Measurements from ENCODE around the gene LAPTM5.

LAPTM5 gene

DNA sequence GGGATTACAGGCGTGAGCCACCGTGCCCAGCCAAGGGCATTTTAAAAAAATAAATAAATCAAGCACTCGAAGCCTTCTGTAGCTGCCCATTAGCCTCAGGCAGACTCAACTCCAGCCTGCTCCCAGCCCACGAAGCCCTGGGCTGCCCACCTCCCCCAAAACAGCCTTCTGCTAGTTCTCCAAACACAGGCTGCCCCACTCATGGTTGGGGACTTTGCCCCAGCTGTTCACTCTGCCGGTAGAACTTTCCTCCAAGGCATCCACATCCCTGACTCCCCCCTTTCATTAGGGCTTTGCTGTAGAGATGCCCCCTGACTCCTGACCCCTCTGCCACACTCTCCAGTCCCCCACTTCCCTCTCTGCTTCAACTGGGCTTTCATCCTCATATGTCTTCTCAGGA is 29.7 kb upstream of the LAPTM5 start:
- no peak overlapping the region for H3K27ac ChIP-seq (ENCODE audit: low read depth, low read length)
- H3K4me1 ChIP-seq (ENCODE audit: control insufficient read depth in 1 of 2, insufficient read depth in 2 of 2, low read length in 2 of 2), result peaks cover 11 to 12% of the 10 kb centered on the region in 2 donors

GRCh38 chr1:30786264-30786991 is 28.9 kb upstream of the LAPTM5 start:
- Histone ChIP-seq H3K27me3 (ENCODE audit: control insufficient read depth in 1 of 2, insufficient read depth in 2 of 2, low read length in 2 of 2) (peaks cover 0 to 2% of the 10 kb centered on the region in 2 donors), H3K36me3 (ENCODE audit: control insufficient read depth in 1 of 2, insufficient read depth in 2 of 2, low read length in 2 of 2) (no peaks in the 10 kb centered on the region), H3K9me3 (ENCODE audit: control insufficient read depth in 1 of 2, low read length in 2 of 2) (no peaks in the 10 kb centered on the region), H3K4me3 (ENCODE audit: low read depth in 1 of 2, low read length in 2 of 2) (no peak overlapping the region), H3K4me1 (ENCODE audit: control insufficient read depth in 1 of 2, insufficient read depth in 2 of 2, low read length in 2 of 2) (peaks cover 11 to 12% of the 10 kb centered on the region in 2 donors), H3K9ac (ENCODE audit: low read depth in 1 of 2, low read length in 2 of 2) (no peak overlapping the region), H3K27ac (ENCODE audit: low read depth, low read length) (no peak overlapping the region)

More for the DNA sequence above, 29.7 kb upstream of the LAPTM5 start:
- no peak overlapping the region for H3K9ac ChIP-seq (ENCODE audit: low read depth in 1 of 2, low read length in 2 of 2)
- no peak overlapping the region for H3K4me3 ChIP-seq (ENCODE audit: low read depth in 1 of 2, low read length in 2 of 2)
- peaks cover 0 to 5% of the 10 kb centered on the region in 2 donors for H3K27me3 ChIP-seq (ENCODE audit: control insufficient read depth in 1 of 2, insufficient read depth in 2 of 2, low read length in 2 of 2)
- H3K9me3 ChIP-seq (ENCODE audit: control insufficient read depth in 1 of 2, low read length in 2 of 2), result no peaks in the 10 kb centered on the region
- no peaks in the 10 kb centered on the region for H3K36me3 ChIP-seq (ENCODE audit: control insufficient read depth in 1 of 2, insufficient read depth in 2 of 2, low read length in 2 of 2)

- H3K9me3 ChIP-seq (ENCODE audit: control insufficient read depth in 1 of 2, low read length in 2 of 2), result no peaks in the 10 kb centered on the region
Observed at GRCh38 chr1:30785714-30786113, 28.1 kb upstream of the LAPTM5 start.

DNA sequence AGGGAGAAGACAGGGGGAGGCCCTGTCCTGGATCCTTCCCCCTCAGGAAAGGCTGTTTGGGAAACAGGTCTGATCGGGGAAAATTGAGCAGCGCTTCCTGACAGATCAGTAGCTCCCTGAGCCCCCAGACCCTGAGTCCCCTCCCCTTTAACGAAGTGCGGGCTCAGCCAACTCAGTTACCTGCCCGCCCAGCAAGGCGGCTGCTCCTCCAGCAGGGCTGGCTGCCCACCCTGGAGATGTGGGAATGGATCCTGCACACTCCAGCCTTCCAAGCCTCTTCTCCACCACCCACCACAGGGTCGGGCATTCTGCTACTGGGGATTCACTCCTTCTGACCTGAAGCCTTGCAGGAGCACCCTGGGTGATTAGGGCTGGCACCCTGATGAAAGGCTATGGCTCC is 27.6 kb upstream of the LAPTM5 start:
- Histone ChIP-seq H3K36me3 (ENCODE audit: control insufficient read depth in 1 of 2, insufficient read depth in 2 of 2, low read length in 2 of 2) (no peaks in the 10 kb centered on the region), H3K4me1 (ENCODE audit: control insufficient read depth in 1 of 2, insufficient read depth in 2 of 2, low read length in 2 of 2) (peaks cover 11 to 12% of the 10 kb centered on the region in 2 donors), H3K9ac (ENCODE audit: low read depth in 1 of 2, low read length in 2 of 2) (no peak overlapping the region), H3K27me3 (ENCODE audit: control insufficient read depth in 1 of 2, insufficient read depth in 2 of 2, low read length in 2 of 2) (no peaks in the 10 kb centered on the region), H3K9me3 (ENCODE audit: control insufficient read depth in 1 of 2, low read length in 2 of 2) (no peaks in the 10 kb centered on the region), H3K4me3 (ENCODE audit: low read depth in 1 of 2, low read length in 2 of 2) (no peak overlapping the region), H3K27ac (ENCODE audit: low read depth, low read length) (no peak overlapping the region)

More at GRCh38 chr1:30785714-30786113, 28.1 kb upstream of the LAPTM5 start:
- H3K4me3 ChIP-seq (ENCODE audit: low read depth in 1 of 2, low read length in 2 of 2), result no peak overlapping the region
- H3K4me1 ChIP-seq (ENCODE audit: control insufficient read depth in 1 of 2, insufficient read depth in 2 of 2, low read length in 2 of 2), result peaks cover 11 to 12% of the 10 kb centered on the region in 2 donors
- H3K9ac ChIP-seq (ENCODE audit: low read depth in 1 of 2, low read length in 2 of 2), result no peak overlapping the region
- no peak overlapping the region for H3K27ac ChIP-seq (ENCODE audit: low read depth, low read length)
- no peaks in the 10 kb centered on the region for H3K27me3 ChIP-seq (ENCODE audit: control insufficient read depth in 1 of 2, insufficient read depth in 2 of 2, low read length in 2 of 2)
- H3K36me3 ChIP-seq (ENCODE audit: control insufficient read depth in 1 of 2, insufficient read depth in 2 of 2, low read length in 2 of 2), result no peaks in the 10 kb centered on the region

GRCh38 chr1:30783256-30783915 is 25.8 kb upstream of the LAPTM5 start:
- Histone ChIP-seq H3K36me3 (ENCODE audit: control insufficient read depth in 1 of 2, insufficient read depth in 2 of 2, low read length in 2 of 2) (no peaks in the 10 kb centered on the region), H3K4me3 (ENCODE audit: low read depth in 1 of 2, low read length in 2 of 2) (no peak overlapping the region), H3K9ac (ENCODE audit: low read depth in 1 of 2, low read length in 2 of 2) (peak overlapping the region in 1 of 2 donors; percentile 18), H3K4me1 (ENCODE audit: control insufficient read depth in 1 of 2, insufficient read depth in 2 of 2, low read length in 2 of 2) (peaks cover 11 to 12% of the 10 kb centered on the region in 2 donors), H3K27me3 (ENCODE audit: control insufficient read depth in 1 of 2, insufficient read depth in 2 of 2, low read length in 2 of 2) (no peaks in the 10 kb centered on the region), H3K9me3 (ENCODE audit: control insufficient read depth in 1 of 2, low read length in 2 of 2) (no peaks in the 10 kb centered on the region), H3K27ac (ENCODE audit: low read depth, low read length) (no peak overlapping the region)

DNA sequence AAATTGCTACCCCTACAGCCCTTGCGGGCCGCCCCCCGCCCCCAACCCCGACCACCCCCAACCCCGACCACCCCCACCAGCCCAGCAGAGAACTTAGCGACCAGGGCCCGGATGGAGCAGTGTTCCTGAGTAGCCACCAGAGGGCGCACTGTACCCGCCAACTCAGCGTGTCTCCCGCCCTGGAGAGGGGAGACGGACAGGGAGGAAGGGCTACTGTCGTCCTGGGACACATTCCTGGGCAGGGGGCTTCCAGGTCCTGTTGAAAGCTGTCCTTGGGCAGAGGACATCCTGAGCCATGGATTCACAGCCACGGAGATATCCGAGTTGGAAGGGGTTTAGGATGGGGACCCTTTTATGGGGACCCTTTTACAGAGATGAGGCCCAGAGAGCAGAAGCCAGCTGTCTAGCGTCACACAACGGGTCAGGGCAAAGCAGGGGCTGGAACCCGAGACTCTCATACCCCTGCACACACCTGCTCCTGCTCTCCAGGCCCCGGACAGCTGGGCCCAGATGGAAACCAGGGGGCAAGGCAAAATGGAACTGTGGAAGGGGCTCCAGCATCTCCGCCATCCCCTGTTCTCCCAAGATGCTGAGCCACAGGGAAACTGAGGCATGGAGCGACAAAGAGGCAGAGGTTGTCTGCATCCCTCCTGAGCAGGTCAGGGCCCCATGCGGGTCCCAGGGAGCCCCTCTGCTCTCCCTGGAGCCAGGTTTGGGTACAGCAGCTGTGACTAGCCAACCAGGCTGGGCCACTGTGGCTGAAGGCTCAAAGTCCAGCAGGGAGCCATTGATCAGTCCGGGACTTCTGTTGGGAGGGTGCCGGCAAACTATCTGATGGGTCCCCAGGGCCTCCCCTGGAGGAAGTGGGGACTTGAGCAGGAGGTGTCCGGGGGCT is 25.0 kb upstream of the LAPTM5 start:
- H3K9ac ChIP-seq (ENCODE audit: low read depth in 1 of 2, low read length in 2 of 2), result peak overlapping the region in 1 of 2 donors; percentile 15
- H3K27me3 ChIP-seq (ENCODE audit: control insufficient read depth in 1 of 2, insufficient read depth in 2 of 2, low read length in 2 of 2), result no peaks in the 10 kb centered on the region
- no peak overlapping the region for H3K4me3 ChIP-seq (ENCODE audit: low read depth in 1 of 2, low read length in 2 of 2)
- H3K4me1 ChIP-seq (ENCODE audit: control insufficient read depth in 1 of 2, insufficient read depth in 2 of 2, low read length in 2 of 2), result peaks cover 11 to 12% of the 10 kb centered on the region in 2 donors
- no peak overlapping the region for H3K27ac ChIP-seq (ENCODE audit: low read depth, low read length)
- no peaks in the 10 kb centered on the region for H3K36me3 ChIP-seq (ENCODE audit: control insufficient read depth in 1 of 2, insufficient read depth in 2 of 2, low read length in 2 of 2)
- H3K9me3 ChIP-seq (ENCODE audit: control insufficient read depth in 1 of 2, low read length in 2 of 2), result no peaks in the 10 kb centered on the region

- H3K4me1 ChIP-seq (ENCODE audit: control insufficient read depth in 1 of 2, insufficient read depth in 2 of 2, low read length in 2 of 2), result peaks cover 11 to 12% of the 10 kb centered on the region in 2 donors
- no peak overlapping the region for H3K27ac ChIP-seq (ENCODE audit: low read depth, low read length)
- no peaks in the 10 kb centered on the region for H3K27me3 ChIP-seq (ENCODE audit: control insufficient read depth in 1 of 2, insufficient read depth in 2 of 2, low read length in 2 of 2)
- H3K4me3 ChIP-seq (ENCODE audit: low read depth in 1 of 2, low read length in 2 of 2), result no peak overlapping the region
- H3K9me3 ChIP-seq (ENCODE audit: control insufficient read depth in 1 of 2, low read length in 2 of 2), result no peaks in the 10 kb centered on the region
- no peak overlapping the region for H3K9ac ChIP-seq (ENCODE audit: low read depth in 1 of 2, low read length in 2 of 2)
- H3K36me3 ChIP-seq (ENCODE audit: control insufficient read depth in 1 of 2, insufficient read depth in 2 of 2, low read length in 2 of 2), result no peaks in the 10 kb centered on the region
Observed at GRCh38 chr1:30781906-30782305, 24.3 kb upstream of the LAPTM5 start.

GRCh38 chr1:30780409-30780808 is 22.8 kb upstream of the LAPTM5 start:
- Histone ChIP-seq H3K27ac (ENCODE audit: low read depth, low read length) (no peak overlapping the region), H3K9me3 (ENCODE audit: control insufficient read depth in 1 of 2, low read length in 2 of 2) (no peaks in the 10 kb centered on the region), H3K27me3 (ENCODE audit: control insufficient read depth in 1 of 2, insufficient read depth in 2 of 2, low read length in 2 of 2) (no peaks in the 10 kb centered on the region), H3K36me3 (ENCODE audit: control insufficient read depth in 1 of 2, insufficient read depth in 2 of 2, low read length in 2 of 2) (no peaks in the 10 kb centered on the region), H3K4me1 (ENCODE audit: control insufficient read depth in 1 of 2, insufficient read depth in 2 of 2, low read length in 2 of 2) (peaks cover 11 to 12% of the 10 kb centered on the region in 2 donors), H3K4me3 (ENCODE audit: low read depth in 1 of 2, low read length in 2 of 2) (no peak overlapping the region), H3K9ac (ENCODE audit: low read depth in 1 of 2, low read length in 2 of 2) (no peak overlapping the region)

GRCh38 chr1:30779294-30780071 is 21.9 kb upstream of the LAPTM5 start:
- no peak overlapping the region for H3K27ac ChIP-seq (ENCODE audit: low read depth, low read length)
- no peaks in the 10 kb centered on the region for H3K9me3 ChIP-seq (ENCODE audit: control insufficient read depth in 1 of 2, low read length in 2 of 2)
- H3K9ac ChIP-seq (ENCODE audit: low read depth in 1 of 2, low read length in 2 of 2), result peak overlapping the region in 1 of 2 donors; percentile 9
- peaks cover 11 to 12% of the 10 kb centered on the region in 2 donors for H3K4me1 ChIP-seq (ENCODE audit: control insufficient read depth in 1 of 2, insufficient read depth in 2 of 2, low read length in 2 of 2)
- H3K36me3 ChIP-seq (ENCODE audit: control insufficient read depth in 1 of 2, insufficient read depth in 2 of 2, low read length in 2 of 2), result no peaks in the 10 kb centered on the region
- no peak overlapping the region for H3K4me3 ChIP-seq (ENCODE audit: low read depth in 1 of 2, low read length in 2 of 2)
- H3K27me3 ChIP-seq (ENCODE audit: control insufficient read depth in 1 of 2, insufficient read depth in 2 of 2, low read length in 2 of 2), result no peaks in the 10 kb centered on the region
